ENCODE results near the gene PCID2.

PCID2 gene

DNA sequence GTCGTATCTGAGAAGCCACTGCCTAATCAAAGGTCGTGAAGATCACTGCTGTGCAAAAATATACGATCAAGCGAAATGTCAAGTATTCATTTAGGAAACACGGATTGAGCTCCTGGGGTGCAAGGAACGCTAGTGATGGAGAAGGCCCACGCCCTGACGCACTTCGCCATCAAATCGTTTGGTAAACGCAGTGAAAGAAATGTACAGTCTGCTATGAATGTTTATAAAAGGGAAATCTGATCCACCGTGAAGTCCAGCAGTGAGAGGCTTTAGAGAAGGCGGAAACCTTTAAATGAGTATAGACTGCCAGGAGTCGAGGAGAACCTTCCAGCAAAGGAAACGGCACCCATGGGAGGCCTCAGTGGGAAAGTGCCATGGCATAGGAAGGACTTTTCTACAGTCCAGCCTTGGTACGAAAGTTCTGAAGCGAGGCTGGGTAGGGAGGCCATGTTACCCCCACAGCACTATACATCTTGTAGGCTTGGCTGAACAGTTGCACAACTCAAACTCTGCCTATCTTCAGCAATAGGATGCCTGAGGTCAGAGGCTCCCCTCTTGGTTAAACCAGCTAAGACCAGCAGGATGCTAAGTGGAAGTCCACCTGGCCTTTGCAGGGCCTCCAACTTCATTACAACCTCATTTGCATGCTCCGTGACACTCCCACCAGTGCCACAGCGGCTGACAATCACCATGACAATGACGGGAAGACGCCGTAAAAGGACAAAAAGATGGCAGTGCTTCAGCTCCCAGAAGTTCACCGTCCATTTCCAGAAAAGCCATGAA, 20.4 kb downstream of the PCID2 start:
- no peak for DNase-seq (ENCODE audit: low read depth in 4 of 4, low spot score in 1 of 4)

DNA sequence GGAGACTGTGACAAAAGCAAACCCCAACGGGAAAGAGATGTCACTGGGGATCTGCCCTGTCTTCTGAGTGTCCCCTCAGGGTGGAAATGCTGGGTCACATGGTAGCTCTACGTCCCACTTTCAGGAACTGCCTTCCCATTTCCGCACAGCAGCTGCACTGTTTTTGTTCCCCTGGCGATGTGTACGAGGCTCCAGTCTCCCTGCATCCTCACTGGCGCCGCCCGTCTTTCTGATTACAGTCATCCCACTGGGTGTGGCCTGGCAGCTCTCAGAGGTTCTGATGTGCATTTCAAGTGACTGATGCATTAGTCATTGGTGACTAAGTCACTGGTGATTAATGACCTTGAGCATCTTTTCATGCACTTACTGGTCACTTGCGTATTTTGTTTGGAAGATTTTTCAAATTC, 21.2 kb downstream of the PCID2 start:
- peak; percentile 38 to 59 (median 47) for DNase-seq (ENCODE audit: low read depth in 4 of 4, low spot score in 1 of 4)

DNA sequence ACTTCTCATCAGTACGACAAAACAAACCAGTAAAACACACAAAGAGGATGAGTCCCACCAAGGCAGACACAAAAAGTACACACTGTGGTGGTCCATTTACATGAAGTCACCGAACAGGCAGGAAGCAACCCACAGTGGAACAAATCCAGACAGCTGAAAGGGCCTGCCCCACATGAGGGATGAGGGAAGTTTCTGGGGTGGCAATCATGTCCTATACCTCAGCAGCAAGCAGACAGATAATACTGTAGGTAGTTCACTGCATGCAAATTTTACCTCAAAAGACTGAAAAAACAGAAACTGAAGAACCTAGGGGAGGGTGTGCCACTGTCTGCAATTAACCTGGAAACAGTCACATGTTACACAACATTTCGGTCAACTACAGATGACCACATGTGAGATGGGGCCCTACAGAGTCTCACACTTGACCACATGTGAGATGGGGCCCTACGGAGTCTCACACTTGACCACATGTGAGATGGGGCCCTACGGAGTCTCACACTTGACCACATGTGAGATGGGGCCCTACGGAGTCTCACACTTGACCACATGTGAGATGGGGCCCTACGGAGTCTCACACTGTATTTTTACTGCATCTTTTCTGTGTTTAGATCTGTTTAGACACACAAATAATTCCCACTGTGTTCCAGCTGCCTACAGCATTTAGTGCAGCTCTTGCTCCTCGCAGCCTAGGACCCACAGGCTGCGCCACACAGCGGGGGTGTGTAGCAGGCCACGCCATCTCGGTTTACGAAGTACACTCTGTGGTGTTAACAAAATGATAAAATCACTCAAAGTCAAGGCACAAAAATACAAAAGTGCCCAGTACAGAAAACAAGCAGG, 22.2 kb downstream of the PCID2 start:
- no peak for DNase-seq (ENCODE audit: low read depth in 4 of 4, low spot score in 1 of 4)

DNA sequence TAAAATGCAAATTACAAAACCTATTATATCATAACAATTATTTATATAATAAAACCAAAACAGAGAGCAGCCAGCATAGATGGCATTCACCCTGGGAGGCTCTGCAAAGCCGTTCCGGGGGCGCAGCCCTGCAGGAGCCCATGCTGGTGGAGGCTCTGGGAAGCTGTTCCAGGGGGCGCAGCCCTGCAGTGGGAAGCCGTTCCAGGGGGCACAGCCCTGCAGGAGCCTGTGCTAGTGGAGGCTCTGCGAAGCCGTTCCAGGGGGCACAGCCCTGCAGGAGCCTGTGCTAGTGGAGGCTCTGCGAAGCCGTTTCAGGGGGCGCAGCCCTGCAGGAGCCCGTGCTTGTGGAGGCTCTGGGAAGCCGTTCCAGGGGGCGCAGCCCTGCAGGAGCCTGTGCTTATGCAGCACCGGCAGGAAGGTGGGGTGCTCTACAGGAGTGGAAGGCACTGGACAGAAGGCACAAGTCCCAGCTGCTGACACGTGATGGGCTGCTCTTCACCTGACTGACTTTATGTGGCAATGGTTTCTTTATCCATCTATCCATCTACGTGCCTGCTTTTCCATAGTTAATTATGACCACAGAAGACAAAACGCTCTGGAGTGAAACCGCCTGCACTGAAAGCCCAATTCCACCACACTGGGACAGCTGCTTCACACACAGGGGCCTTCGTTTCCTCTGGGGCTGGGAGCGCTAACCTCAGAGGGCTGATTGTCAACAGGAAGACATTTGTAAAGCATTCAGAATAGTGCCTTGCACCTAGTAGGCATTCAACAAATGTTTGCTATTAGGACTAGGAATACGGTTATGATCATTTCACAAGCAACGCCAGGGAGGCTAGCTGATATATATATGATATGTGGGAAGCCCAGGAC, 23.7 kb downstream of the PCID2 start:
- DNase-seq (ENCODE audit: low read depth in 4 of 4, low spot score in 1 of 4): no peak

DNA sequence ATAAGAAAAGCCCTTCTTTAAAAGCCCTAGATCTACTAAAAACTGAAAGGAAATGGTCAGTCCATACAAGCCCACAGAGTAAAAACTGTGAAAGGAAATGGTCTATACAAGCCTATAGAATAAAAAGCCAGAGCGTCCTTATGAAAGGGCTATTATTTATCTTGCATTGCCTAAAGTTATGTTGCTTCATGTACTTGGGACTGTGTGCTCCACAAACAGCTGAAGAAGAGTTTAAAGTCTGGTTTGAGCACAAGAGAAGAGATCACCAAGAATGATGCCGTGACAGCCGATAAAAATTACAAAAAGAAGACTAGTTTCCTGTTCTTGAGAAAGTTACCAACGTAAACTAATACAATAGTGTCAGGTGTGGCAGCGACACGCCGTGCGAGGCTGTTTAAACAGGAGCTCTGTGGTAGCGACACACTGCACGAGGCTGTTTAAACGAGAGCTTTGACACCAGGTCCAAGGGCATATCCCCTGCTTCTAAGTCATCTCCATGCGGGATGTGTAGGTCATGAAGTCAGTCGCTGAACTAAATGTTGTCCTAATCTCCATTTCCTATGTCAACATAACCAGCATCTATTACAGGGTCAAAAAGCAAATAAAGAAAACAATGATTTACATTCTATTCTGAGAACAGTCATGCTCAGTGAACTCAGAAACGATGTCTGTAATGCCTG, 24.9 kb downstream of the PCID2 start:
- no peak for DNase-seq (ENCODE audit: low read depth in 4 of 4, low spot score in 1 of 4)

DNA sequence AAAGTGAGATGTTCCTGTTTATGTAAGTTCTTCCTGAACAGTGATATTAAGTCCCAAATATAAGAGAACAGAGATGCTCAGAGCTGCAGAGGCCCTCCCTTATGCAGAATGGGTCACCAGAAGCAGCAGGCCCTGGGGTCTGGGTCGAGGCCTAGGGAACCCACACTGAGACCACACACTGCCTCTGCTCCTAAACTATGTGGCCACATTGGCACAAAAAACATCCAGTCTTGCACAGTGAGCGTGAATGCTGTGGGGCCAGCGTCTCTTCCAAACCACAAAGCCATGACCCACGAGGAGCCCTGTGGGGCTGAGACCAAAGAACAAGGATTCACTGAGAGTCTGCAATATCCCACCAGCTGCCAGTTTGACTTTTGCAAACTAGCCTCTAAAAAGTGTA, 26.4 kb downstream of the PCID2 start:
- no peak for DNase-seq (ENCODE audit: low read depth in 4 of 4, low spot score in 1 of 4)

DNA sequence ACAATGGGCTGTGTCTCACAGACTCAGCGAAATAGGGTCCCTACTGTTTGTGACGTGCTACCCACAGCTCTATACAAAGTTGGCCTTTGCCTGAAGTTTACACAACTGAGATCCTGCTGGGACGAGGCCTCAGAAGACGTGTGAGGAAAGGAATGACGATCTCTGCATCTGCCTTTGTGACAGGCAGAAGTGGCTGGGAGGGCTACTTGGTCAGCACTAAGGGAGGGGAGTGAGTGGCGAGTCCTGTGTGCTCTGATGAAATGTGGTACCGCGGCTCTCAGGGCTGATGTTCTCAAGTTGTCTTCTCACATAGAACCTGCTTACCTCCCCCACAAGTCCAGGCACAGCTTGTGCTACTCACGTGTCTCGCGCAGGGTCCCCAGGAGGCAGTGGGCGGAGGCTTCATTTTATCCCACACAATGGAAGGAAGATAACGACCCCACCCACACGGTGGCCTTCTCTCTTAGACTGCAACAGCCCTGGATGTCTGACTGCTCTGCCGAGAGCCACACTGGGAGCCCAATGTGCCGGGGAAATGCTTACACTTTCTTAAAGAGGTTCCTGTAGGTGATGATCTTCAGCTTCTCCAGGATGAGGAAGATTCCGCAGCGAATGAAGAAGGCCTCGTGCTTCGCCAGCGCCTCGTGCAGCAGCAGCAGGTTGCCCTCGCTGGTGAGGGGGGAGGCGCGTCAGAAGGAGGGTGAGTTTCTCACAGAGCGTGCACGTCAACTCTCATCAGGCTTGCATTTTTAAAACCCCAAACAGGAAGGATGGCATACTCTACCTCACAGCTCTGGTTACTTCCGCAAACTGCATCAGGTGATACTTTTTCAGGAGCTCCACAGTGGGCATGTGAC, 28.9 kb downstream of the PCID2 start:
- no peak for DNase-seq (ENCODE audit: low read depth in 4 of 4, low spot score in 1 of 4)

DNA sequence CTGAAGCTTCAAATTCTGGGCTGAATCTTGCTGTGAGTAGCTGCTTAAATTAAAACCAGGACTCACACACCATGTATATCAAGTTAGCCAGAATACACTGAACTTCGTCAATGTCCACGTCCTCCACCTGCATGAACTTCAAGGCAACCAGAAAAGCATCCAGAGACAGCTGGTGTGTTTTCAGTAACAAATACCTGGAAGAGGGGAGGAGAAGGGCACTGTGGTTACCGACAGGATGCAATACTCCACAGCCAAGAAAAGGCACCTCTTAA, 29.6 kb downstream of the PCID2 start:
- no peak for DNase-seq (ENCODE audit: low read depth in 4 of 4, low spot score in 1 of 4)

DNA sequence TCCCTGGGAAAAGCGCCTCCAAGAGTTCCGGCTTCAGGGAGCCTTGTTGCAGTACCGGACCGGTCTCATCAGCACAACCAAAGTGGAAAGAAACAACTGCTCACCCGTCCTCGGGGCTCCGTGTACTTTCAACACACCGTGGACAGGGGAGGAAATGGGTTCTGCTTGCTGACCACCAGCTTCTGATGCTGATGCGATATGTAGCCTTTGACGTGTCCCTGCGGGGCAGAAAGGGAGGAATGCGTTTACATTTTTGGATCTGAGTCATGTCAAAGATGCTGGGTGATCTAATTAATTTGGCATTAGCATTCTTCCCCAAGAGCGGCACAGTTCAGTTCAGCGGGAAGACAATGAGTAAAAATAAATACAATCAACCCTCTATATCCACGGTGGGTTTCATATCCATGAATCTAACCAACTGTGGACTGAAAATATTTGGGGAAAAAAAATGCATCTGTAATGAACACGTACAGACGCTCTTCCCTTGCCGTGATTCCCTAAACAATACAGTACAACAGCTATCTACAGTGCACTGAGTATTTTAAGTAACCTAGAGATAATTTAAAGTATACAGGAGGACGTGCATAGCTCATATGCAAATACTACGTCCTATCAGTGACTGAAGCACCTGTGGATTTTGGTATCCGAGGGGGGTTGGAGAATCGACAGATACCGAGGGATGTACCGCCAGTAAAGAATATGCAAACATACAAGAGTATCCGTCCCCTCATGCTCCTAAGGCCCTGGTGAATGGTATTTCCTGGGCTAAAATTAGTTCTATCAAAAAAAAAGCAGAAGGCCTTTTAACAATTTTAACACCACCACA, 30.2 kb downstream of the PCID2 start:
- DNase-seq (ENCODE audit: low read depth in 4 of 4, low spot score in 1 of 4): no peak

DNA sequence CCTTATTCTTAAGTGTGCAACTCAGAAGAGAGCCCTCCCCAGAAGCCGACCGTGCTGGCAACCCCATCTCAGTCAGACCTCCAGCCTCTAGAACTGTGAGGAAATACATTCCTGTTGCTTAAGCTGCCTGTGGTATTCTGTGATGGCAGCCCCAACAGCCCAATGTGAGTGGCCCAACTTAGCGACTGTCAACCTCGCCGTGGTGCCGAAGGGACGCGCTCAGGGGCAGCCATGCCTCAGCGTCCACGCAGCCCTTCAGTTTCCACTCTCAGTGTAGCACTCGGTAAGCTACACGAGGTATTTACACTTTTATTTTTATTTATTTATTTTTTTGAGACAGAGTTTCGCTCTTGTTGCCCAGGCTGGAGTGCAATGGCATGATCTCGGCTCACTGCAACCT, 31.6 kb downstream of the PCID2 start:
- no peak for DNase-seq (ENCODE audit: low read depth in 4 of 4, low spot score in 1 of 4)

DNA sequence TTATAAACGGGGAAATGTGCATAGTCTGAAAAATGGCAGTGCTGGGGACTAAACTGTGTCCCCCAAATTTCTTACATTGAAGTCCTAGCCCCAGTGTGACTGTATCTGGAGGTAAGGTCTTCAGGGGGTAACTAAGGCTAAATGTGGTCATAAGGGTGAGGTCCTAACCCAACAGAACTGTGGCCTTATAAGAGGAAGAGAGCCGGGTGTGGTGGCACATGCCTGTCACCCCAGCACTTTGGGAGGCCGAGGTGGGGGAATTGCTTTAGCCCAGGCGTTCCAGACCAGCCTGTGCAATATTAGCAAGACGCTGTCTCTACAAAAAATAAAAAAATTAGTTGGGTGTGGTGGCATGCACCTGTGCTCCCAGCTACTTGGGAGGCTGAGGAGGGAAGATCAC, 32.2 kb downstream of the PCID2 start:
- DNase-seq (ENCODE audit: low read depth in 4 of 4, low spot score in 1 of 4): no peak

DNA sequence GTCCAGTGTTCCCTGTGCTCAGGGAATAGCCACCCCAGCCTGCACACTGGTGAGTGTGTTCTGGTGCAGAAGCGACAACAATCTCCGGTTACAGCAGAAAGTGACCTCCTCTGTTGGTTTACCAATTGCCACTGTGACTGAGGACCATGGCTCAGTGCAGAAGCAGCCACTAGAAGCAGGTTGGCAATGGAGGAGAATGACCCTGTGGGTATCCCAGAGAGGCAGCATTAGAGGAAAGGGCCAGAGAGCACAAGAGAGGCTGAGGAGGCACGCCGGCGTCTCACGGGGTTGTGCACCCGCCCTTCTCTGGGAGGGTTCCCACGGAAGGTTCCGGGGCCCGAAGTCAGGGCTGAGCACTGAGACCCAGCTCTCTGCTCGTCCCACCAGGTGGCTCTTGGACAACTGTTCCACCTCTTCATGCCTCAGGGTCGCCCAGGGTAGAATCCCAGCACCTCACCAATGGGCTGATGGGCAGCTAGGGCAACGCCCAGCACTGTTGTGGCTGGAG, 36.0 kb downstream of the PCID2 start:
- no peak for DNase-seq (ENCODE audit: low read depth in 4 of 4, low spot score in 1 of 4)

DNA sequence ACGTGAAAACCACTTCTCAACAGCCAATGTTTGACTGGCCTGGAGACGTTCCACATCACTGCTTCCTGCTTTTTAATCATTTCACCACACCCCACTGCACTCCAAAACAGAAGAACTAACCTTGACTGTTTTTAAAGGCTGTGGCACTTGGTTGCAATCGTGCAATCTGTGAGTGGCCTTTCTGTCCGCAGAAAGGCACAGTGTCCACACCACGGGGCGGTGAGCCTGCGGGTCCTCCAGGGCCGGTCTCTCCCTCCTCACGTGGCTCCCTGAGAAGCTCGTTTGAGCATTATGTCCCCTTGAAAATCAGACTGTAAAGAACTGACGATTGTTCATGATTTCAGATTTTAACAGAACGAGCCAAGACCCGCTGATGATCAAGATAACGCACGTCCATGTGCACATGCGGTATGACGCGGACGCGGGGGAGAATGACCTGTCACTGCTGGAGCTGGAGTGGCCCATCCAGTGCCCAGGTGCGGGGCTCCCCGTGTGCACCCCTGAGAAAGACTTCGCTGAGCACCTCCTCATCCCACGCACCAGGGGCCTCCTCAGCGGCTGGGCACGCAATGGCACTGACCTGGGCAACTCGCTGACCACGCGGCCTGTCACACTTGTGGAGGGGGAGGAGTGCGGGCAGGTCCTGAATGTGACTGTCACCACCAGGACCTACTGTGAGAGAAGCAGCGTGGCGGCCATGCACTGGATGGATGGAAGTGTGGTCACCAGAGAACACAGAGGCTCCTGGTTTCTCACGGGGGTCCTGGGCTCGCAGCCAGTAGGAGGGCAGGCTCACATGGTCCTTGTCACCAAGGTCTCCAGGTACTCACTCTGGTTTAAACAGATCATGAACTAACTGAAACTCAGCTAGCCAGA, 37.0 kb downstream of the PCID2 start:
- DNase-seq (ENCODE audit: low read depth in 4 of 4, low spot score in 1 of 4): no peak

DNA sequence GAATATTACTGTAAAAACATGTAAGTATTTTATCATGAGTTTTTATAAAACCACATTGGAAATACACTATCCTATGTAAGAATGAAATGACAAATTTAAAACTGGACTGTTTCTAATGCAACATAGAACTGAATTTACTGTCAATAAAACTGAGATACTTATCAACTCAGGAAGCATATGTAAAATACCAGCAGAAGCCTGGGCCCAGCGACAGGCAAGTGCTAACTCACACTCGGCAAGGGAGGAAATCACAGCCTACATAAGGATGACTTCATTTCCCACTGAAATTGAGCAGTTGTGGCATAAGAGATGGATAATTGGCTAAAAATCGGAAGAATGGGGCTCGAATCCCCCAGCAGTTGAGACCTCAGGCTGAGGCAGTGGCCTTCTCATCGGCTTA, 38.0 kb downstream of the PCID2 start:
- DNase-seq (ENCODE audit: low read depth in 4 of 4, low spot score in 1 of 4): no peak

DNA sequence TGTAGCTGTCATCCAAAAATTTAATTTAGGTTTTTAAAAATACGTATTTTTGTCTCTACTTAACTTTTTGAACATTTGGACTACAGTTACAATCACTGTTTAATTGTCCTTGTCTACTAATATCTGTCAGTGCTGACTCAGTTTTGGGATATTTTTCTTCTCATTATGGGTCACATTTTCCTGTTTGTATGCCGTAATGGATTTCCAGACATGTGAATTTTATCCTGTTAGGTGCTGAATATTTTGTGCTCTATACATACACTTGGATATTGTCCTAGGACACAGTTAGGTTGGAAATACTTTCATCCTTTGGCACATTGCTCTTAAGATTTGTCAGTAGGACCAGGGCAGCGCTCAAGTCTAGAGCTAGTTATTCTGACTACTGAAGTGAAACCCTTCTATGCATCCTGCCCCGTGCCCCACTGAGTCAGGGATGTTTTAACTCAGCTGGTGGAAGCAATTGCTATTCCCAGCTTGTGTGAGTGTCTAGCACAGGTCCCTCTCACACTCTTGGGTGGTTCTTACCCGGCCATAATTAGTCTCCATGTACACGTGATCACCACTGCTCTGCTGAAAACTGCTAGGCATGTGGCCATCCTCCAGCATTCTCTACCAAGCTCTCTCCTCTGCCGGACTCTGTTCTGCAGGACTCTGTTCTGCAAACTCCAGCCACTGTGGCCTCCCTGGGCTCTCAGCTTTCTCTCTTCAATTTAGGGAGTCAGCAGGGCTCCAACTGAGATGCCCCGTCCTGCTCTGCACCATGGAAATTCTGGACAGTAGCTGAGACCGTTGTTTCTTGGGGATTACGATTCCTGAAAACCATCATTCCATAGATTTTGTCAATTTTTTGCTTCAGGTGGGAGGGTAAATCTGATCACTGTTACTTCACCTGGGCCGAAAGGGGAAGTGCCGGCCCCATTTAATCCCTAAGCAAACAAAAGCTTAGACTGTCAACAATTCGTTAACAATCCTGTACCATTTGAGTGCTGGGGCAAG, 38.9 kb downstream of the PCID2 start:
- no peak for DNase-seq (ENCODE audit: low read depth in 4 of 4, low spot score in 1 of 4)

DNA sequence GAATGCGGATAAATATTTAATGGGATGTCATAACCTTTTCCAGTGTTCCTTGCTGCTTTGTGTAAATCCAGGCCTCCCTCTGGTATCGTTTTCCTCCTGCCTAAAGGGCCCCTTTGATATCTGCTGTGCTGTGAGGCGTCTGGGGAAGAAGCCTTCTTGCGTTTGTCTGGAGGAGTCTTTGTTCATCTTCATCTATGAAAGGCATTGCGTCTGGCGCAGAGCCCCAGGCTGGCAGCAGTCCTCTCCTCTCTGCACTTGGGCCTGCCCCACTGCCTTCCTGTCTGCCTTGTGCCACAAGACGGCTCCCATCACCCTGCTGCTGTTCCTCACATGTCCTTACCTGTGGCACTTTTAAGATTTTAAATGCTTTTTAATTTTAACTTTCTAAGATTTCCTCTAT, 40.3 kb downstream of the PCID2 start:
- no peak for DNase-seq (ENCODE audit: low read depth in 4 of 4, low spot score in 1 of 4)

DNA sequence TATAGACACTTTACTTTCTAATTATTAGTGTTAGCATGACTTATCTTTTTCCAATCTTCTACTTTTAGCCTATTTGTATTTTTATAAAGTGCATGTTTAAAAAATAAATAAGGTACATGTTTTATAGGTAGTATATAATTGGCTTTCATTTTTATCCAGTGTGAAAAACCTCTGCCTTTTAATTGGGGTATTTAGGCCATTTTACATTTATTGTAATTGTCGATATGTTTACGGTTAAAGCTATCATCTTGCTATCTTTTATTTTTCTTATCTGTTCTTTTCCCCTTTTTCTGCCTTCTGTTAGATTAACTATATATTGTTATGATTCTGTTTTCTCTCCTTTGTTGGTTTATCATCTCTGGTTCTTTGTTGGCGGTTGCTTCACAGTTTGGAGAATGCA, 40.9 kb downstream of the PCID2 start:
- DNase-seq (ENCODE audit: low read depth in 4 of 4, low spot score in 1 of 4): no peak

Measured in stimulated activated CD4-positive, alpha-beta T cell treated with anti-CD3 and anti-CD28 coated beads, Interleukin-1b, Interleukin-23, amount 100 ng/mL, for 24 hours (primary cell).